NT2/D1 (cell line): ENCODE results near the gene USH2A.

ENCODE experiments used
- DNase-seq: peaks from one replicate; pipeline ENCODE4 v3.0.0-alpha.2; 2011; ENCODE audit warnings: low read depth, low spot score
- H3K27me3 ChIP-seq: 2 replicates; pipeline ENCODE4 v1.6.0; 2011; ENCODE audit warnings: mild to moderate bottlenecking; ENCODE audit not compliant: insufficient read length, insufficient read depth
- H3K36me3 ChIP-seq: 2 replicates; pipeline ENCODE4 v1.6.1; 2011; ENCODE audit warnings: mild to moderate bottlenecking, low read length, mixed read lengths; ENCODE audit not compliant: insufficient read depth, insufficient read length
- H3K4me1 ChIP-seq: 2 replicates; pipeline ENCODE4 v1.5.1; 2011; ENCODE audit not compliant: insufficient read depth, insufficient read length
- H3K4me3 ChIP-seq: 2 replicates; pipeline ENCODE4 v1.5.1; 2011; ENCODE audit warnings: low read depth; ENCODE audit not compliant: insufficient read length
- H3K9ac ChIP-seq: 2 replicates; pipeline ENCODE4 v1.6.0; 2011; ENCODE audit warnings: low read depth; ENCODE audit not compliant: insufficient read length
- H3K9me3 ChIP-seq: 2 replicates; pipeline ENCODE4 v1.5.1; 2011; ENCODE audit warnings: mild to moderate bottlenecking, low read length; ENCODE audit not compliant: insufficient read depth
- SUZ12 ChIP-seq: IDR thresholded peaks from 2 replicates; pipeline ENCODE4 v1.6.1; 2011; ENCODE audit not compliant: insufficient read length, insufficient read depth; ENCODE audit errors: extremely low read depth
- YY1 ChIP-seq: IDR thresholded peaks from 2 replicates; pipeline ENCODE4 v1.6.1; 2011; ENCODE audit not compliant: insufficient read length, insufficient read depth
- ZNF274 ChIP-seq: IDR thresholded peaks from 2 replicates; pipeline ENCODE4 v1.6.1; 2011; ENCODE audit warnings: mild to moderate bottlenecking, low read depth, low read length

USH2A gene

GRCh38 chr1:215581896-215582295, 841.4 kb downstream of the USH2A start:
- no peak overlapping the region for H3K4me3 ChIP-seq
- no peak overlapping the region for H3K9ac ChIP-seq
- DNase-seq: no peak
- H3K4me1 ChIP-seq: no peaks in the 10 kb centered on the region
- no peaks in the 10 kb centered on the region for H3K27me3 ChIP-seq
- peaks cover 11% of the 10 kb centered on the region; the same call in 1 of the 2 replicates for H3K9me3 ChIP-seq
- H3K36me3 ChIP-seq: peaks cover 67% of the 10 kb centered on the region
- no peak for TF ChIP-seq SUZ12
- no peak for TF ChIP-seq YY1
- TF ChIP-seq ZNF274: no peak
